ENCODE results near the gene KRT76.

GRCh38 chr12:52801773-52802172, 24.6 kb upstream of the KRT76 start:
- TF ChIP-seq CTCF (IDR thresholded peaks at IDR 0.05) (no peak), EP300 (IDR thresholded peaks at IDR 0.05; ENCODE audit: low read depth) (no peak), POLR2A (IDR thresholded peaks at IDR 0.05) (no peak), POLR2AphosphoS5 (IDR thresholded peaks at IDR 0.05) (no peak)
